Measurements from ENCODE around the gene JDP2.

- TF ChIP-seq CTCF (IDR thresholded peaks at IDR 0.05) (no peak), POLR2A (IDR thresholded peaks at IDR 0.05) (no peak), EP300 (IDR thresholded peaks at IDR 0.05) (no peak)
Measured at GRCh38 chr14:75456069-75456996, 28.5 kb downstream of the JDP2 start.
